Measurements from ENCODE around the gene CYB5B. TPM values are rescaled to one million over a fixed set of nuclear protein-coding genes. Genes with fewer than 3 reads are reported as not detected.

The CYB5B gene
- total RNA-seq, 1 donor from 2014 or later, result 27.1 TPM

DNA sequence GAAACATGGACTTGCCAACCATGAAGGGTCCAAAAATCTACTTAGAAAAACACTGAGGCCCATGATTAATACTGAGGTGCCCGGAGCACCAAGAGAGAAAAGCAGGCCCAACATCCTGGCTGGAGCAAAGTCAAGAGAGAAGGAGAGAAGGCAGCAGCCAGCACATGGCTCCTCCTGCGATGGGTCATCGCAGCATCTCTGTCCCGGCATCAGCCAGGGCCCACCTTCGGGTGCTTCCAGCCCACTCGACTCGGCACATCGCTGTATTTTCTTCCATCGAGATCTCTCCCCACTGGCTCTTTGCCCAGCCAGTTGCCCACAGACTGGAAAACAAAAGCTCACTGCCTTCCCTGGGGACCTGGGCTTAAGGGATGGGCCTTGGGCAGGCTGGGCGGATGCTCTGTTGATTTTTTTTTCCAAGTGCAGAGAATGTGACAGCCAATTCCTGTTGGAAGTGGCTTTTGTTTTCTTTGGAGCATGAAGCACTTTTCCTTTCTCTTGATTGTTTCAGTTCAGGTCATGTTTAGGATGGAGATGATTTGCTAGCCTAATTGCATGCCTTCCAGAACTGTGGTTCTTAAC, 58.1 kb downstream of the CYB5B start:
- DNase-seq (ENCODE audit: low spot score), result no peak
- ATAC-seq, result peak; percentile 34

DNA sequence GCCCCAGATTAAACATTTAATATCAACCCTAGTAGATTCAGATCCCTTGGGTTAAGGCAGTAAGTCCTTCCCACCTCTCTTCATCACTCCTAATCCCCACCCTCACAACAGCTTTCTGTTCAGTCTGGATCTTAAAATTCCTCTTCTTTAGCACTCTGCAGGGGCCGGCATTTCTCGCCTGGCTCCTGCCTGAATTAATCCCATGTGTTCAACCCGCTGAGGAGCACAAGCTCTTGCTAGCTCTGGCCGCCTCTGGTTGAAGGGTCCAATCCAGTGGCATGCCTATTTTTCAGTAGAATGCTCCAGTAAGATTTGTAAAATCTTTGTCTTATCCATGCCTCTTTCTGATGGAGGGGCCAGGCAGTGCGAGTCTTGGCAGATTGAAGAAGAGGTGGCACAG, 59.2 kb downstream of the CYB5B start:
- ATAC-seq, result no peak

DNA sequence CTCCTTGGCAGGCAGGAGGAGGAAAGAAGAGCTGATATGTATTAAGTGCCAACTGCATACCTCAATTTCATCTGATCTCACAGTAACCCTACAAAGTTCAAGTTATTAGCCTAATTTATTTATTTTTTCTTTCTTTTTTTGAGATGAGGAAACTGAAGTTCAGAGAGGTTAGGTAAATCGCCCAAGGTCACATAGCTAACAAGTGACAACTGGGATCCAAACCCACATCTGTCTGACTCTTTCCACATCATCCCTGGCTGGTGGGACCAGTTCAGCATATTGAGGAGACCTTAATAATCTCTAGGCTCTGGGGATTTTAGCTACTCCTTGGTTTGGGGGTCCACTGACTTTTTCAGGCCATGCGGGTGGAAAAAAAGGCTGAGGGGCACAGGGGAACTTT, 60.9 kb downstream of the CYB5B start:
- ATAC-seq, result no peak
- no peak for DNase-seq (ENCODE audit: low spot score)

More for the DNA sequence above, 59.2 kb downstream of the CYB5B start:
- DNase-seq (ENCODE audit: low spot score), result no peak

DNA sequence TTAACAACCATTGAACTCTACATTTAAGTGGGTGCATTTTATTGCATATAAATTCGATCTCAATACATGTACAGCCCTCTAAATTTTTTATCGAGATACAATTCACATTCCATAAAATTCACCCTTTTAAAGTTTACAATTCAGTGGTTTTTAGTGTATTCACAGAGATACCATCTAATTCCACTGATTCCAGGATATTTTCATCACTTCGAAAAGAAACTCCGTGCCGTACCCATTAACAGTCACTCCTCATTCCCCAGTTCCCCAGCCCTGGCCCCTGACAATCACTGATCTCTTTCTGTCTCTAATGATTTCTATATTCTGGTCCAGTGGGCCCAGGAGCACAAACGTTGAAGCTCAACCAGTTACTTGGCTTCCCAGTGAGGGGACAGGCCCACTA, 61.4 kb downstream of the CYB5B start:
- no peak for ATAC-seq

DNA sequence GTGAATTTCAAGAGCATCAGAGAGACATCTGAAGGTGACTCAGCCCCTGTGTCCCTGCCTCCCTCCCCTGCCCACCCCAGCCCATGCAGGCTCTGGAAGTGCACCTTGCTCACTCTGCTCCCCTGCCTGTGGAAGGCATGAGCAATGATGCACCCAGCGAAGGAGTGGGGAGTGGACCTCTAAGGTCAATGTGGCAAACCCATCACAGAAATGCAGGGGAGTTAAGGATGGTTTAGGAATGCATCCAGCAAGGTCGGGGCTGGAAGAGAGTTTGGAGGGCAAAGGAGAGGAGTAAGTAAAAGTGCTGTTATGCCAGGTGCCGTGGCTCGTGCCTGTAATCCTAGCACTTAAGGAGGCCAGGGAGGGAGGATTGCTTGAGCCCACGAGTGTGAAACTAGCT, 61.9 kb downstream of the CYB5B start:
- DNase-seq (ENCODE audit: low spot score) (no peak), ATAC-seq (no peak)

More for the DNA sequence above, 61.4 kb downstream of the CYB5B start:
- DNase-seq (ENCODE audit: low spot score), result no peak

DNA sequence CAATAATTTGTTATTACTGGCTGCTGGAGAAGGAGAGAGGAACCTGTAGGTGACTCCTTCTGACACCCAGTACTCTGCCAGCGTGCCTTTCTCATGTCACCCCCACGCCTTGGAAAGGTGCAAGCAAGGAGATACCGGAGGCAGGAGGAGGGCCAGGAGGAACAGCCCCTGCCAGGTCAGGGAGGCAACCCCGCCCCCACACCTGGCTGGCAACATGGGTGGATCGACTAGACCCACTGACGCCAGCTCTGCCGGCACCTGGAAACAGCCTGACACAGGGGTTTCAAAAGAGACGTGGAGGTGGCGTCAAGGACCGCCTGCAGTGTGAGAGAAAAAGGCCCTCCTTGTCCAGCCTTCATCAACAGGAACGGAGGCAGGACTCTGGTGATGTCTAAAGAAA, 62.3 kb downstream of the CYB5B start:
- ATAC-seq, result no peak
- no peak for DNase-seq (ENCODE audit: low spot score)

DNA sequence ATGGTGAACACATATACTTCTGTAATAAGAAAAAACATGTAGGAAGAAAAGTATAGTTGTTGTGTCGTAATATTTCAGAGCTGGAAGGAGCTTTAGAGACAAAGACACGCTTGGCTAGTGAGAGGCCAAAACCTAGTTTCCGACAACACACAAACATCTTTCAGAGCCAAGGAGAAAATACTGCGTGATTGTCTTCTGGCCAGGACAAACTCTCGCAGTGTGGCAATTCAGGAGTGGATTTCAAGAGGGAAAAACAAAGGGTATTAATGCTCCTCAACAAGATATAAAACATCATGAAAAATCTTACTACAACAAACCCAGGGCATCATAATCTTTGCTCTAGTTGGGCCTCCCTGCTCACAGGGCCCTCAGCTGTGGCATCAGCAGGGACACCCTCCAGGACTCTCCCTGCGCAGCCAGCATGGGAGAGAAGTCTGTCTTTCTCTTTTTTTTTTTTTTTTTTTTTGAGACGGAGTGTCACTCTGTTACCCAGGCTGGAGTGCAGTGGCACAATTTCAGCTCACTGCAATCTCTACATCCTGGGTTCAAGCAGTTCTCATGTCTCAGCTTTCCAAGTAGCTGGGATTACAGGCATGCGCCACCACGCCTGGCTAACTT, 66.4 kb downstream of the CYB5B start:
- DNase-seq (ENCODE audit: low spot score) (no peak), ATAC-seq (no peak)

DNA sequence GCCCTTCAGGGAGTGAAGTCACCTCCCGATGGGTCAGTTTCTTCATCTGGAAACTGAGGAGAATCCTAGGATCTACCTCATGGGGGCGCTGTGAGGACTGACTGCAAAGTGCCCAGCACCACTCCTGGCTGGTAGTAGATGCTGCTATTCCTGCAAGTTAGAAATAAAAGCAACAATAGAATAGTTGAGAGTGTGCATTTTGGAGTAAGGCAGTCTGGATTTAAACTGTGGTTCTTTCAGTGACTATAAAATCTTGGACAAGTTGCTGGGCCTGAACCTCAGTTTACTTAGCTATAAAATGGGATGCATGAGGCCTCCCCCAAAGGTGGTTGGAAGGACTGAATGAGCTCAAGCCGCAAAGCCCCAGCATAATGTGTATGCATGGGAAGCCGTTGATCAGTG, 70.6 kb downstream of the CYB5B start:
- ATAC-seq (no peak), DNase-seq (ENCODE audit: low spot score) (no peak)

DNA sequence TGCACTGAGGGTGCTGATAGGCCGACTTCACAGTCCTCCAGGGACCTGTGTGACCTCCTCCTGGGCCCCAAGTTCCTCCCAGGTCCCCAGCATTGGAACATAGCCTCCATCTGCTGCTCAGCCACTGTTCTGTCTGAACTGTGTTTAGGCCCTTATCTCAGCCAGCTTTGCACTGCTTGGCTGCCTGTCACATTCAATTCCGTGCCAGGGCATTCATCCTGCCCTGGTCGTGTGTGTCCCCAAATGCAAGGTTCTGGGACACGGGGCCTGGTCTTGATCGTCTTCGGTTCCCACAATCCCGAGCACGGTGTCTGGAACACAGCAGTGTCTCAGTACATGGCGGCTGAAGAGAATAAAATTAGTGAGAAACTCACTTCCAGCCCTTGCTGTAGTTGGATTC, 71.4 kb downstream of the CYB5B start:
- ATAC-seq (peak; percentile 18), DNase-seq (ENCODE audit: low spot score) (no peak)

DNA sequence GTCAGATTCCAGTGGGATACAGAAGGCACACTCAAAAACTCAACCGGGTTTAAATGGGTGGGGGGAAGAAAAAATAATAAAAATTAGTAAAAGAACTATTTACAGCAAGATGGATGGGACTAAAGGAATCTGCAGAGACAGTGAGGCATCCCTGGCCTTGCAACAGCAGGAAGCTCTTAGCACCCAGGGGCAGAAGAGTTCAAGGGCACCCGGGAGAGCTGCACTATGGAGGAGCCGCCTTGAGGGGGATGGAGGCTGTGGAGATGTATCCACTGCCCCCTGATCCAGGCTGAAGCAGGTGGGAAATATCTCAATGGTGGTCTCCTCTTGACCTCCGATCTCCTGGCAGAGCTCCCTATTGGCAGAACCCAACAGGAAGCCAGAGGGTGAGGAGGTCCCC, 72.0 kb downstream of the CYB5B start:
- DNase-seq (ENCODE audit: low spot score), result no peak
- no peak for ATAC-seq

DNA sequence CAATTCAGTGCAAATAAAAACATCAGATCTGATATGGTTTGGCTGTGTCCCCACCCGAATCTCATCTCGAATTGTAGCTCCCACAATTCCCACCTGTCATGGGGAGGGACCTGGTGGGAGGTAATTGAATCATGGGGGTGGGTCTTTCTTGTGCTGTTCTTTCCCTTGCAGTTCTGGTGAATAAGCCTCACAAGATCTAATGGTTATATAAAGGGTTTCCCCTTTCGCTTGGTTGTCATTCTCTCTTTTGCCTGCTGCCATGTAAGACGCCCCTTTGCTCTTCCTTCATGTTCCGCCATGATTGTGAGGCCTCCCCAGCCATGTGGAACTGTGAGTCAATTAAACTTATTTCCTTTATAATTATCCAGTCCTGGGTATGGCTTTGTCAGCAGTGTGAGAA, 72.5 kb downstream of the CYB5B start:
- no peak for ATAC-seq
- no peak for DNase-seq (ENCODE audit: low spot score)

DNA sequence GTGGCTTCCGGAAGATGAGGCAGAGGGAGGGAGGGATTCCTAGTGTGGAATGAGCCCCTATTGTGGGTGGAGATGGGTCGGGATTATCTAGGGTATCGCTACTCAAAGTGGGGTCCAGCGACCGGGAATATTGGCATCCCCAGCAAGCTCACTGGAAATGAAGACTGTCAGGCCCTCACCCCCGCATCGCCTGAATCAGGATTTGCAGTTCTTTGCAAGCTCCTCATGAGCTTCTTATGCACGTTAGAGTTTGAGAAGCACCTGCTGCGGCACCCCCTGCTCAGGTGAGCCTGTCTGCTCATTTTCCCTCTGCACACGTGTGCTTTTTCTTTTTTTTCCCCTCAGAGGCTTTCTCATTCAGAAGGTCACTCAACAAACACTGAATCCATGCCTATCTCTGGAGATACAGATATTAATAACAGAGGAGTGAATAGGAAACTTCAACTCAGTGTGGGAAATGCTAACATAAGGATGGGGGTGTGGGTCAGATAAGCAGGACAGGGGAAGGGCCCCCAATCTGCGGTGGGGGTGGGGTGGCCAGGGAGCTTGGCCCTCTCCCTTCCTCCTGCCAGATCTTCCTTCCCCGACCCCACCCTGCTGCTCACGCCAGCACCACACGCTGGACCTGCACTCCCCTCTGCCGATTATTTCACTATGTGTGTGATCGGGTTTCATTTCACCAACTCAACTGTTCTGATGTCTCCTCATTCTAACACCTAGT, 73.6 kb downstream of the CYB5B start:
- DNase-seq (ENCODE audit: low spot score) (no peak), ATAC-seq (no peak)

DNA sequence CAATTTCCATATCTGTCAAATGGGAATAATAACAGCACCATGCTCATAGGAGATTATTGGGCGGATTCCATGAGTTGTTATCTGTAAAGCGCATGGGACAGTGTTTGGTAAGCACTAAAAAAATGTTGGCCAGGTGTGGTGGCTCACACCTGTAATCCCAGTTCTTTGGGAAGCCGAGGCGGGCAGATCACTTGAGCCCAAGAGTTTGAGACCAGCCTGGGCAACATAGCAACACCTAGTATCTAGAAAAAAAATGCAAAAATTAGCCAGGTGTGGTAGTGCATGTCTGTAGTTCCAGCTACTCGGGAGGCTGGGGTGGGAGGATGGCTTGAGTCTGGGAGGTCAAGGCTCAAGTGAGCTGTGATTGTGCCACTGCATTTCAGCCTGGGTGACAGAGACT, 74.5 kb downstream of the CYB5B start:
- no peak for DNase-seq (ENCODE audit: low spot score)
- ATAC-seq, result no peak

DNA sequence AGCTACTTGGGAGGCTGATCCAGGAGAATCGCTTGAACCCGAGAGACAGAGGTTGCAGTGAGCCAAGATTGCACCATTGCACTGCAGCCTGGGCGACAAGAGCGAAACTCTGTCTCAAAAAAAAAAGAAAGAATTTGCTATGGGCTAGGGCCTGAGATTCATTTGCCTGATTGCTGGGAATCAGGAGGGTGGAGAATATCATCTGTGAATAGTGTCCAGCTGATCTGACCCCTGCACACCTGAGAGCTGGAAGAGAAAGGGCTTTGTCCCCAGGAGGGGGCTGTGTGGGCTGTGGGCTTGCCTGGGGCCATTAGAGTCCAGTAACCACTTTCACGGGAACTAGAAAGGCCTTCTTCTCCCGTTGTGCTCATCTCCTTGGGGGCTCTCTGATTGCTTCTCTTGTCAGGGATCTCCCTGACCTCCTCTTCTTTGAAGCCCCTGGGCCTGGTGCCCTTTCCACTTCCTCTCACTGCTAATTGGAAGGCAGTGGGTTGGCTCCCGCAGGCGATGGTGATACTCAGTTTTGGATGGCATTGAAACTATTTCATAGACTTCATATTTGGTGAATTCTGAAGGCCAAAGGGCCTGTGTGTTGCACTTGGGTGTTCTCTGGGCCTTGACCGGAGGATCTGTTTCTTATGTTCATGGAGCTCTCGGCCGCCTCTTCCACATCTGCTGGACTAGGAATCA, 75.3 kb downstream of the CYB5B start:
- DNase-seq (ENCODE audit: low spot score), result no peak
- no peak for ATAC-seq

DNA sequence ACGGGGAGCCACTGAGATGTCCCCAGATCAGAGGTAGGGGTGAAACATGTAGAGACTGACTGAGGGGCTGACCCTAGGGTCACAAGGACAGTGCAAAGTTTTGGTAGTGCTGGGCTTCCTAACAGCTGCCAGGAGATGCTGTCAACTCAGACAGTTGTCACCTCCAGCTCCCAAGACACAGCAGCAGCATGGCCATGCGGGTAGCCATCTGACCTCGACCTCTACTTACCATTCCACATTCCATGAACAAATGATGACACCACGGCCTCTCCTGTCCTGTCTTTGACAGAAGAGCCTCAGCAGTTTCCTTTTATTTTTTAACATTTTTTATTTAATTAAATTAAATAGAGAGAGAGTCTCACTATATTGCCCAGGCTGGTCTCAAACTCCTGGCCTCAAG, 76.1 kb downstream of the CYB5B start:
- ATAC-seq (no peak), DNase-seq (ENCODE audit: low spot score) (no peak)

DNA sequence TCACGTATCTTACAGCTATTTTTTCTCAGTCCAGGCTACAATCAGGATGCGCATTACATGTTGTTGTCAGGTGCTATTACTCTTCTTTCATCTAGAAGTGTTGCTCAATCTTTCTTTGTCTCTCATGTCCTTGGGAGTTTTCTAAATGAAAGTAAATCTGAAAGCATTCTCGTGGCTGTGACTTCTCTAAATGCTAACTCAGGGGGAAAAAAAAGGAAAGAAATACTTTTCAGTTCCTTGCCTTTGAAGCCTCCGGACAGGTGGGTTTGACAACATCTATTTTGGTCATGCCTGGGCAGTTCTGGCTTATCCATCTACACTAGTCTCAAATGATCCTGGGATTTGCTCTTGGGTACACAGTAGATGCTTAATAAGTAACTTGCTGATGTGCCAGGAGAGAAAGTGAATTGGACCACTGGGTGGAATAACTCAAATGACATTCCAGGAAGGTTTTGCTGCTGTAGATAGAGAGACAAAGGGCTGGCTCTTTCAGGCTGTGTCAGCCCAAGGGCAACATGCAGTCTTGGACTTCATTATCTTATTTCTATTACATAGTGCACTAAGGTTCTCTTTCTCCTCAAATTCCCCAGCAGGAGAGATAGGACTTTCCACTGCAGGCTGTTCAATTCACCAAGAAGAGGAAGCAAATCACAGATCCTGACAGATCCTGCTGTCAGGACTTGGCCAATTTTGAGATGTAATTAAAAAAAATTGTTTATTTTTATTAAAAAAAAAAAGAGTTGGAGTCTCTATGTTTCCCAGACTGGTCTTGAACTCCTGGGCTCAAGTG, 77.7 kb downstream of the CYB5B start:
- ATAC-seq (no peak), DNase-seq (ENCODE audit: low spot score) (no peak)

DNA sequence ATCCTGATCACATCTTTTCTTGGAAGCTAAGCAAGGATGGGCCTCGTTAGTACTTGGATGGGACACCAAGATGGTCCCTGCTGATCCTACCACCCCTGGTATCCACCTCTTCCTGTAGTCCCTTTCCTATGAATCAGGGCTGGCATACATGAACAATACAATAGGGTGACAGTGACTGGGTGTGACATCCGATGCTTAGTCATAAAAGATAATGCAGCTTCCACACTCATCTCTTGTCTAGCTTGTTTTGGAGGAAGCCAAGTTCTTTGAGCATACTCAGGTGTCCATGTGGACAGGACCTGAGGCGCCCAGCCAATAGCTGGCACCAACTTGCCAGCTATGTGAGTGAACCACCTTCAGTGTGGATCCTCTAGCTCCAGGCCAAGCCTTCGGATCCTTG, 78.8 kb downstream of the CYB5B start:
- ATAC-seq, result no peak
- DNase-seq (ENCODE audit: low spot score), result no peak

DNA sequence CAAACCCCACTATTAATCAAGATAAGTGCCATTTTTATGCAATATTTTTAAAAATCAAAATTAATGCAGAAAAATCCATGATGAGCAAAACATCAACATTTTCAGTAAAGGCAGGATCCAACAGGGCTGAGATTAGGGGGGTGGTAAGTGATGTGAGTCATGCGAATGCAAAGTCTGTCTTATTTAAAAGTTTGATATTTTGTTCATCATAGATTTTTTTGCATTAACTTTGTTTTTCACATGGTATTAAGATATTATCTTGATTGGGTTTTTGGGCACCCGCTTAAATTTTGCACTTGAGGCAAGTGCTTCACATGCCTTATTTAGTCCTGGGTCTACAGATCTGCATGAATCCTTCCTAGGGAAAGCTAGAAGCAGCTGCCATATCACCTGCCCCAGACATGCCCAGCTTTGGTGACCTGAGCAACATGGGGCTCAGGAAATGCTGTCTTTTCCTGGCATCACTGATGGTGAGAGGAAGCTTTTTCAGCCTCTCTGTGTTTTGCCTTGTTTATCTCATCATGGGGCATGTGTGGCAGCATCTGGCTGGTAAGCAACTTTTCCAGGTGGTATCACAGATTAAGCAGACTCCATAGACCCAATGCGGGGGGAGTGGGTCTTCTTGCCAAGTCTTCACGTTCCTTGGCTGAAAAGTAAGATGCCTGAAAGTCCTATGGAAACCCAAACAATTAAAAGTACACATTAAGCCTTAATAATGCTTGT, 83.8 kb downstream of the CYB5B start:
- no peak for ATAC-seq

DNA sequence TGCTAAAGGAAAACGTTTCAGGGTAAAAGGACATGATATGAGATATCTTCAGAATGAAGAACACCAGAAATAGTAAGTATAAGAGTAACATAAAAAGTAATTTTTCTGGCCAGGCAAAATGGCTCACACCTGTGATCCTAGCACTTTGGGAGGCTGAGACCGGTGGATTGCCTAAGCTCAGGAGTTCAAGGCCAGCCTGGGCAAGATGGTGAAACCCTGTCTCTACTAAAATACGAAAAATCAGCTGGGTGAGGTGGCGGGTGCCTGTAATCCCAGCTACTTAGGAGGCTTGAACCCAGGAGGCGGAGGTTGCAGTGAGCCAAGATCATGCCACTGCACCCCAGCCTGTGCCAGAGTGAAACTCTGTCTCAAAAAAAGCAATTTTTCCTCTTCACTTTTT, 84.7 kb downstream of the CYB5B start:
- no peak for DNase-seq (ENCODE audit: low spot score)

More for the DNA sequence above, 83.8 kb downstream of the CYB5B start:
- DNase-seq (ENCODE audit: low spot score), result no peak

DNA sequence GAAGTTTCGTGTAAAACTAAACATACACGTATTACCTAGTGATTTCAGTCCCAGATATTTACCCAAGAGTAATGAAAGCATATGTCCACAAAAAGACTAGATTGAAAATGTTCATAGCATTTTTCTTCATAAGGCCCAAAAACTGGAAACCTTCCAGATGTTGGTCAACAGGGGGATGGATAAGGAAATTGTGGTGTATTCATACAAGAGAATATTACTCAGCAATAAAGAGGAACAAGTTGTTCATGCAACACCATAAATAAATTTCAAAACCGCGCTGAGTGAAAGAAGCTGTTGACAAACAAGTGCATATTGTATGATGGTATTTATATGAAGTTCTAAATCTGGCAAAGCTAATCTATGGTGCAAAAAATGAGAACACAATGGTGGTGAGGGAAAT, 87.2 kb downstream of the CYB5B start:
- no peak for ATAC-seq

More for the DNA sequence above, 84.7 kb downstream of the CYB5B start:
- ATAC-seq, result no peak

More for the DNA sequence above, 87.2 kb downstream of the CYB5B start:
- no peak for DNase-seq (ENCODE audit: low spot score)
